ENCODE measurements around the gene GSG1L.
"Not testable (repeated sequence)": the region's sequence is repeated elsewhere in the genome, so short reads cannot be mapped to it uniquely, and the experiment has no call there.

GSG1L gene

DNA sequence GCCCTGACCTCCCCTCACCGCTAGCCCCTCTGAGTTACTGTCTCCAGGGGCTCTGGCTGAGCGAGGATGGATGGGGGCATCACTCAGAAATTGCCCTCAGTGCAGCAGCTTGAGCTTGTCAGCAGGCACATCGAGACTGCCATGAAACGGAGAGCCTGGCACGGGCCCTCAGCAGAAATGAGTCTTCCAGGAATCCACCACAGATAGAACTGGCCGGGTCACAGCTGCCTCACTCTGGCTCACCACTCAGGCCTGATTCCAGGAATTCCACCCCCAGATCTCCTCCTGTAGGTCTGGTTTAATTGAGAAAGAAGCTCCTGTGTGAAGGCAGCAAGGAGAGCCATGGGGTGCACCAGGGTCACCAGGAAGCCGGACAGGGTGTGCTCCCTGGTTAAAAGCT, 85.5 kb downstream of the GSG1L start:
- no peak for DNase-seq

DNA sequence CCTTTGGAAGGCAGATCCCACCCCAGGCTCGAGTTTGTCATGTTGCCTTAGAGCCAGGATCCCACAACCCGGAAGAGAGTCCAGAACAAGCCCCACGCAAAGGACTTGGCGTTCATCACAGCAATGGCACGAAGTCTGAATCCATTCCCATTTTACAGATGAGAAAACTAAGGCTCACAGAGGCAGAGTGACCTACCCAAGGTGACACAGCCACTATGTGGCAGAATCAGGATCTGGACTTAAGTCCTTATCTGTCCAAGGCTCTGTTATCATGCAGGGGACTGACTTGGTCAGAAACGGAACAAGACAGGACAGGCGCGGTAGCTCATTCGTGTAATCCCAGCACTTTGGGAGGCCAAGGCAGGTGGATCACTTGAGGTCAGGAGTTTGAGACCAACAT, 86.5 kb downstream of the GSG1L start:
- DNase-seq: no peak

DNA sequence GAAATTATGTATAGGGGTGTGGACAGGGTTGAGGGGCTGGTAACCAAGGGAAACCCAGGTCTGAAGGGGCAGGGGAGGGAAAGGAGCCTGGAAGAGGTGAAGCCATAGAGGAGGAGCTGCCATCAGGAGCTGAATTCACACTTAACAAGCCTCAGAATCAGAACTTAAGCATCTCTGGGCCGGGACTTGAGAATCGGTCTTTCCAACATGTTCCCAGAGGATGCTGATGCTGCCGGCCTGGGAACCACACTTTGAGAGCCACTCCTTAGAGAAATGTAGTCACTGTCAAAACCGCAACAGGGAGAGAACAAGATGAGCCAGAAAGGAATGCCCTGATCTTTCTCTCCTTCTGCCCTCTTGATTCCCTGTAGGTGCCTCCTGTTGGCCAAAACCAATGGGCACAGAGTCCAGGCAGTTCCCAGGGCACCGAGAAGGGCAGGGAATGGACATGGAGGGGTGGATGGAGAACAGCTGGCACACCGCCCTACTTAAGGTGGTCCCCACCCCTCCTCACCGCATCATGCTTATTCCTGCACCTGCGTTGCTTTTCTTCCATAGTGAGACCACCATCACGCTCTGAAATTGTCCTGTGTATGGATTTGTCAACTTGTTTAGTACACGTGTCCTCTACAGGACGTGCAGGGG, 88.5 kb downstream of the GSG1L start:
- no peak for DNase-seq

DNA sequence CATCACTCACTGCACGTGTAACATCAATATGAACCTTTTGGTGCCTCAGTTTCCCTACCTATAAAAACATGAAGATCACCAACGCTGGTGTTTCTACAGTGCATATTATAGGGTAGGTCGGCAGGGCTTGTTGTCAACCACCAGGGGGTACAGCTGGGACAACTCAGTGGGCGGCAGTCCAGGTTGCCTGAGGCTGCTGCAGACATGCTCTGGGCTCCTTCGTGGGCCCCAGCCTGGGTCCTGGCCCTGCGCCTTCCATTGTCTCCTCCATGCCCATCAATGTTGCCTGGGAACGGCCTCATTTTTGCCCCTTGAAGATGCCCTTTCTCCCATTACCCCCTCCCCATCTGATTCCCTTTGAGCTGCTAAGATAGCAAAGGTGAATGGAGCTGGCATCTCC, 89.8 kb downstream of the GSG1L start:
- no peak for DNase-seq

DNA sequence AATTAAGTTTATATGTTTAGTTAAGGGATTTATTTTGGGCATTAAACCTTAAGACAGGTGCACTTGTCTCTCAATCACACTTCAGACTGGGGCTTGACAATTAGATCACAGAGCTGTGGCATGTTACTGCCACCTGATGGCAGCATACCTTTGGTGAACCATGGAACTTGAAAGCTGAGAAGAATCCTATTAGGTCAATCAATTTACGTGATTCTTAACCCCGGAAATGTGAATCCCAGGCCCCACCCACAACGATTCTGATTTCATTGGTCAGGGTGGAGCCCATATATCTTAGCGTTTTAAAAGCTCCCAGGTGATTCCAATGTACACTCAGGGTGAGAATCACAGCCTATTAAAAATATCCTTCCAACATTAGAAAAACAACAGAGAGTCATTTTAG, 91.0 kb downstream of the GSG1L start:
- peak; percentile 41 for DNase-seq

DNA sequence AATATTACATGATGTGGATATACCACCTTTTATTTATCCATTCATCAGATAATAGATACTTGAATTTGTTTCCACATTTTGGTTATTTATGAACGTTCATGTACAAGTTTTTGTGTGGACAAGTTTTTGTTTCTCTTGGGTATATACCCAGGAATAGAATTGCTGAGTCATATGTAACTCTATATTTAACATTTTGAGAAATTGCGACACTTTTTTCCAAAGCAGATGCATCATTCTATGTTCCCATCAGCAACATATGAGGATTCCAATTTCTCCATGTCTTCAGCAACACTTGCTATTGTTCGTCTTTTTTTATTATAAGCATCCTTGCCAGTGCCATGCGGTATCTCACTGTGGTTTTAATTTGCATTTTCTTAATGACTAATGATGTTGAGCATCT, 93.9 kb downstream of the GSG1L start:
- DNase-seq: no peak

DNA sequence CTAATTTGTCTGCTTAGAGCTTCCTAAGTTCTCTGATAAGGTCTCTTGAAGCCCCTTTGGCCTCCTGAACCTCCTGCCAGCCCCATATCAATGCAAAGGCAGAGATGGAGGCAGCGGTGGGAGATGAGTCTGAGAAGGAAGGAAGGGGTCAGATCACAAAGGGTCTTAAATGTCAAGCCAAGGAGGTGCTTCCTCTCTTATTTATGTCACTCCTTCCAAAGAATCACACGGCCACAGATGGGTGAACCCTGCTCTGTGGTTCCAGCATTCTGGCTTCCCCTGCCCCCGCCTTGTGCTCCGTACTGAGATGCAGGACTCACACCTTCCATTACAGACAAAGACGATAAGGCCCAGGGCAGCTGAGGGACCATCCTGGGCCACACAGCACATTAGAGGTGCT, 96.3 kb downstream of the GSG1L start:
- no peak for DNase-seq

DNA sequence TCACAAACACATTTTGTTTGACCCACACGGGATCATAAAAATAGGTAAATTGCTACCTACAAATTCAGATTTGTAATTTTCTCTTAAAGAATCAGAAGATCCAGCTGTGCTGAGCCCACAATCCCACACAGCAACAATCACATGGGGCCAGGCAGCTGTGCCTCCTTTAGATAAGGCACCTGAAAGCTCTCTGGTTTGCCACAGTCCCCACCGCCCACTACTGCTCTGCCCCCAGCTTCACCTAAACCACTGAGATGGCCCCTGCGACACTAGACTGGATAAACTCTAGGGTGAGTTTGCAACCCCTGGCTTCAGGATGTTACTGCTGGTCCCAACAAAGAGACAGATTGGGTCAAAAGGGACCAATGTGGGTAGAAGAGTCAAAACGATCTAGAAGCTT, 96.8 kb downstream of the GSG1L start:
- no peak for DNase-seq

DNA sequence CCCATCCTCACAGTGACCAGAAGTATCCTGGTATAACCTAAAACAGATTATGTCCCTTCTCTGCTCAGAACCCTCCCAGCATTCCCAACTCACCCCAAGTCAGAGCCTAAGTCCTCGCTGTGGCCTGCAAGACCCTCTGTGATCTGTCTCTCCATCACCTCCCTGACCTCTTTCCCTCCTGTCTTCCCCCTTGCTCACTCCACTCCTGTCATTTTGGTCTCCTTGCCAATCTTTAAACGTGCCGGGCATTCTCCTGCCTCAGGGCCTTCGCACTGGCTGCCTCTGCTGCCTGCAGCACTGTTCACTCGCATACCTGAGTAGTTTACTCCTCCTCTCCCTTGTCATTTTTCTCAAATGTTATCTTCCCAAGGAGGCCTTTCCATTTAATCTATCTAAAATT, 97.7 kb downstream of the GSG1L start:
- no peak for DNase-seq

DNA sequence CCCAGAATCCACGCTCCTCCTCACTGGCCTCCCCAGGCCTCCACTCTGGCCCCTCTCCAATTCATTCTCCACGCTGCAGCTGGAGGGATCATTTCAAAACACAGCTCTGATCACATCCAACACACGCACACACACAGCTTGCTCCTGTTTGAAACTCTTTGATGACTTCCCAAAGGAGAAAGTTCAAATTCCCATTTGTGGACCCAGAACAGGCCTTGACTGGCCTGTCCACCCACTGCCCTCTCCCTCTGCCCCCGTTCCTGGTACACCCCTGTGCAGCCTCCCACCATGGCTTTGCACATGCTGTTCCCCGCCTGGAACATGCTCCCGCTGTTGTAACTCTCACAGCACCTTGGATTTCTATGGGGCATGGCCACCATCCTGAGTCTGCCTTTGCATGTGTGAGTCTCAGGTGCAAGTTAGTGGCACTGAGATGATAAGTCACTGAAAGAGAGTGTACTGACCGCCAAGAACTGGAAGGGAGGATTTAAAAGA, 100.0 kb downstream of the GSG1L start:
- no peak for DNase-seq

DNA sequence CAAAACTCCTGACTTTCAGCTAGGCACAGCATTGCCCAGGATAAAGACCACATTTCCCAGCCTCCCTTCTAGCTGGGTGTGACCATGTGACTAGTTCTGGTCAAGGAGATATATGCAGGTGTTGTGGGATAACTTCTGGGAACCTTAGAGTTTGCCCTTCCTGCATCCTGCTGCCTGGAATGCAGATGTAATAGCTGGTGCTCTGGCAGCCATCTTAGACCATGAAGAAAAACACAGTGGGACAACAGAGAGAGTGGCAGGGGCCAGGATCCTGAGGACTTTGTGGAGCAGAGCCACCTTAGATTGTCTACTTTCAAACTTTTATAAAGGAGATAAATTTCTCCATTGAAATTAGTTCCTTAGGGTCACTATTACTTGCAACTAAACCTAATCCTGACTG, 101.3 kb downstream of the GSG1L start:
- DNase-seq: no peak

DNA sequence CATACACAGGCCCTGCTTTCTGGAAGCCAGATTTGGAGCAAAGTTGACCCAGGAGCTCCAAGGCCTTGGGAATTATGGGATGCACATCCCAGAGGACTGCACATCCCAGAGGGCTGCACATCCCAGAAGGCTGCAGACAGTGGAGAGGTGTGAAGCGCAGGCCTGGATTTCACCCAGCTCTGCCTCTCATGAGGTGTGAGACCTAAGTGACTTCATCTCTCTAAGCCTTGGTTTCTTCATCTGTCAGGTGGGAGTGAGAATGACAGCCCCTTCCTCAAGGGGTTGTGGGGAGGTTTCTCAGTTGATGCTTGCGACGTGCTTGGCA, 102.3 kb downstream of the GSG1L start:
- DNase-seq: no peak

DNA sequence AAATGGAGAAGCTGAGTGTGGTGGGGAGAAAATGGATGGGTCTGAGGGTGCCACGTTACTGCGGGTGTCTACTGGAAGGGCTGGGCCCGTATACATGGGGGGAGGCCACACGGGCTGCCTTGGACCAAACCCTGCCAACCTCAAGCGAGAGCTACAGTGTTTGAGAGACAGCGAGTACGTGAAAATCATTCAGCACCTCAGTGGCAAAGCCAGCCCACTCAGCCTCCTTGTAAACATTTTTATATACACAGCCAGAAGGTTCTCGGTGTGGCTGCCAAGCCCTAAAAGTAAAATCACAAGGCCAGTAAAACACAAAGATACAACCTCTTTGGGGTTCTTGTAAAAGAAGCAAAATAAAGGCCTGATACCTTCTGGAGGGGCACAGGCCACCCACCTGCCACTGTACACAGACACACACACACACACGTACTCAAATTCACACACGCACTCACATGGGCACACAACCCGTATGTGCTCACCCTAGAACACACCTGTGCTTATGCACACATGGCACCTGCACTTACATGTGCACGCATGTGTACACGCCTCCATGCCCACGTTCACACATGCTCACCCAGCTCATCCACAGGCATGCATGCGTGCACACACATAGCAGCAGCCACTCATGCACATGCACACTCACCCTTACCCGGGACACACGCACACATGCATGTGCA, 102.8 kb downstream of the GSG1L start:
- DNase-seq: no peak

DNA sequence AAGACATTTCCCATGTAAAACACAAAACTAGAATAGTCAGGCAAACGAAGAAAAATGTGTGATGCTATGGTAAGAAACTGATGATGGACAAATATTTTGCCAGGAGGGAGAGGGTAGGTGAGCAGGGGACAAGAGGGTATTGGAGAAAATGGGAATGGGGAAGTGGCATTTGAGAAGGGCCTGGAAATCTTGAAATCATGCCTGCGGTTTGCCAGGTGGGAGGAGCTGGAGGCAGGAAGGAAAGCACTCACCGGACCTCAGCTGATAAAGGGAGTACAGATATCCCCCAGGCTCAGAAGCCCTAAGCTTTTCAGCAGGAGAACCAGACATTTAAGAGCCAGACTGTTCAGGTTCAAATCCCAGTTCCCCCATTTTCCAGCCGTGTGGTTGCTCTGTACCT, 103.6 kb downstream of the GSG1L start:
- no peak for DNase-seq

DNA sequence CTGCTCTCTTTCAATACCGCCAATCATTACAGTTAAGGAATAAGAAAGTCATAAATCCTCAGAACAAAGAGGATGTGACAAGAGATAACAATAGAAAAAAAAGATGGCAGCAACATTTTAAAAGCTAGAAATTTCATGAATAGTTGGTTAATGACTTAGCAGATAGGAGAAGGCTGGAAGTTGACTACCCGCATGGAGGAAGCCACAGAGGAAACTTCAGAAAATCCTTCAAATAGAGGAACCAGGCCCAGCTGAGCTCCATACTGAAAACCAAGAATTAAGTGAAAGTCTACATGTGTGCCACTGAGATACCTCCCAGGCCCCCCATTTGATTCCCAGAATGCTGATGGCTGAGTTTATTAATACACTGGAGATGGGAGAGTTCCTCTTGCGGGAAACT, 109.3 kb downstream of the GSG1L start:
- DNase-seq: no peak

DNA sequence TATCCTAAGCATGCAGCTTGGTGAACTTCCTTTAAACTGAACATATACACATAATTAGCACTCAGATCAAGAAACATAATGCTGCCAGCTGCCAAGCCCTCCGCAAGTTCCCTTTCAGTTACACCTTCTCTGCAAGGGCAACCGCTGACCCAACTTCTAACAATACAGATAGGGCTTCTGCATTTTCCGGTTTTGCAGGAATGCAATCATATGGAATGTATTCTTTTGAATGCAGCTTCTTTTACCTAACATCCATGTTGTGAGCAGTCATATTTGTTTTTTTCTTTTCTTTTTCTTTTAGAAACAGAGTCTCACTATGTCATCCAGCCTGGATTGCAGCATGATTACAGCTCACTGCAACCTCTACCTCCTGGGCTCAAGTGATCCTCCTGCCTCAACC, 110.7 kb downstream of the GSG1L start:
- DNase-seq: no peak

DNA sequence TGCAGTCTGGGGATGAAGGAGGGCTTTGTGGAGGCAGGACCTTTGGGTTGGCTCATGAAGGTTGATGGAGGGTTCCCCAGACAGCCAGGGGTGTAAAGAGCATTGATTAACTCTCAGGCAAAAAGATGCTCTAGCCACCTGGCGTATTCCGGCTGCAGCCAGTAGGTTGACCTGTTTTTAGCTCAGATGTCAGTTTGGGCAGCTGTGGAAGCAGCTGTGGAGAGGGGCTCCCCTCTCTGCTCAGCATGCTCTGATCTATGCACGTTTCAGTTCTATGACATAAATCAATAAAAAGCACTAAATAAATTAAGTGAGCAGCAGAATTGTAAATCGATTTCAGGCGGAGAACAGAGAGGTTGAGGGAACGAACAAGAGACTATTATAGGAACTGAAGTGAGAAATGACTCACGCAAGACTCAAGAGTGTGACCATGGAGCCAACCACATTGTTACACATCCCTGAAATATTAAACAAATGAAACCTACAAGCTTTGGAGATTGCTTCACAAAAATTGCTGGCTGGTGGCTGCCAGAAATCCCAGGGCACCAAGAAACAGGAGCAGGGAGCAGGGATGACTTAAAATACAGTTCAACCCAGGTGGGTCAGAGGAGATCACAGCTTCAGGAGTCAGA, 111.9 kb downstream of the GSG1L start:
- no peak for DNase-seq

DNA sequence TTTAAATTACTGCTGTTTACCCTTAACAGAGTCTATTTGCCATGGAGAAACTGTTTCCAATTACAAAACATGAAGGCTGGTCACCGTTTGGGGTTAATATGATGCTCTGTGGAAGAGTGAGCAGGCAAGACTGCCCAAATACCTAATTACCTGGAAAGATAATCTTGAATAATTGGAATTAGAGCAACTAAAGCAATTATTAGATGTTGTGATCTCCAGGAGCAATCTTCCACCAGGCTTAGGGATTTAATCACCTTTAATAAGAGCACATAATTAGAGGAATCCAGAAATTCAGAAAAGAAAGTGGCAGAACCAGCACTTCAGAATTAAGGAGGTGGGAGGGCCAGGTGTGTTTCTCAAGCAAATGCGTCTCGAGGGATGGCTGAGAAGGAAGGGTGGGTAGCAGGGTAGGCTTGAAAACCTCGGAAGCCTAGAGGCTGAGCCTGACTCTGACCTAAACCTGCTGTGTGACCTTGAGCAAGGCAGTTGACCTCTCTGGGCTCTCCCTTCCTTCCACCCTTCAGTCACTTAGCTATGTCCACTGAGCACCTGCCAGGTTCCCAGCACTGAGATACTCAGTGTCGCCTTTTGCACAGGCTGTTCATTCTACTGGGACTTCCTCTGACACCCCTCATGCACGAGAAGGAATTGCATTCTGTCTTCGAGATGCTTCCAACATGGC, 113.2 kb downstream of the GSG1L start:
- no peak for DNase-seq

DNA sequence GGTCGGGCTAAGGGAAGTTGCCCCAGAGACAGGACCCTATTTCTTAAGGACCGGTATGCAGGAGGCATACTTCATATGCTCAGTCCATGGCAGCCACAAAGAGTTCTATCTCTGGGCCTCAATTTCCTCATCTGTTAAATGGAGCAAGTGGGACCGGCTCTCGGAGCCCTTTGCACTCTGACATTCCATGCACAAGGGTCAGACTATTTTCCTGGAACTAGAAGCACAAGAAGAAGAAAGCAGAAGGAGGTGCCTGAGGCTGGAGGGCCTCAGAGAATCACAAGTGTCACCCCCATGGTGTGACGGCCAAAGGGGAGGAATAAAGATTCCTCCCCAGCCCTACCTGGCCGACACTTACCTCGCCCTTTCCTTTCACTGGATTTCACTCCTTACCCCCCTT, 115.8 kb downstream of the GSG1L start:
- no peak for DNase-seq

DNA sequence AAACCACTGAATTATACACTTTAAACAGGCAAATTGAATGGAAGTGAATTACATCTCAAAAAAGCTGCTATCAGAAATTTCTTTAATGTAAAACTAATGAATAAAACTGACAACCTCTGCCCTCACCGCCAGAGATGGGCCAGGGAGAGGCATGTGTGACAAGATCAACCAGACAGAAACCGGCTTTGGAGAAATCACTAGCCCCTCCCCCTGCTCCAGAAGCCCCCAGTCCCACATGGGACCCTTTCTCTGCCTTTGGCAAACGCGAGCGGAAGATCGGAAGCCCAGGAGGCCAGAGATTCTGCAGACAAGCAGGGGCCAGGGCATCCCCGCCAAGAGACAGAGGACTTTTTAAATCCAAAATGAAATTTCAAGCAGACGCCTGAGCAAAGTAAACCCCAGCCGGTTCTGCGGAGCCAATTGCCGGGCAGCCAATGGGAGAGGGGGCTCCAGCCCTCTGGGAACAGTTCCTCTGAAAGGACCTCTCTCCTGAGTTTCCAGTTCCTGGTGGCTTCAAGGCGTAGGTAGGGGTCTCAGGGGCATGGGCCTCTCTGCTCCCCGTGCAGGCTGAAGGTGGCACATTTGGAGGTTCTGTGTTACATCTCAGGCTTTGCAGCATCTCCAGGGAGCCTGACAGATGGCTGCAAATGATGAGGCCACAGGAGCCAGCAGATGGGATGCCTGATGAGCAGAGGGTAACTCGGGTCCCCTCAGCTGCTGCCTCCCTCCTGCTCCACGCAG, 118.1 kb downstream of the GSG1L start:
- DNase-seq: no peak

DNA sequence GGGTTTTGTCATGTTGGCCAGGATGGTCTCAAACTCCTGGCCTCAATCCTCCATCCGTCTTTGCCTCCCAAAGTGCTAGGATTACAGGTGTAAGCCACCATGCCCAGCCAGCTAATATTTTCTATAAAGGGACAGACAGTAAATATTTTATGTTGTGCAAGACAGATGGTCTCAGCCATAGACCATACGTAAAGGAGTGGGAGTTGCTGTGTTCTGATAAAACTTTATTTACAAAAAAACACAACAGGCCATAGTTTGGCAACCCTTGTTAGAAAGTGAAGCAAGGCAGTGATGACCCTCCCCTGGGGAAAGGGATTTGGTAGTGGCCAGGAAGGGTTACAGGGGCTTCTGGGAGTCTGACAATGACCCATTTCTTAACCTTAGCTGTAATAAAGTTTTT, 119.7 kb downstream of the GSG1L start:
- no peak for DNase-seq

DNA sequence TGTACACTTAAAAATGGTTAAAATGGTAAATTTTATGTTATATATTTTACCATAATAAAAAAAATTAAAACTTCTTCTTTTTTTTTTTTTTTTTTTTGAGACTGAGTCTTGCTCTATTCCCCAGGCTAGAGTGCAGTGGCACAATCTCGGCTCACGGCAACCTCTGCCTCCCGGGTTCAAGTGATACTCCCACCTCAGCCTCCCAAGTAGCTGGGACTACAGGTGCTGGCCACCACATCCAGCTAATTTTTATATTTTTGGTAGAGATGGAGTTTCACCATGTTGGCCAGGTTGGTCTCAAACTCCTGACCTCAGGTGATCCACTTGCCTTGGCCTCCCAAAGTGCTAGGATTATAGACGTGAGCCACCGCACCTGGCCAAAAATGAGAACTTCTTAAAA, 121.4 kb downstream of the GSG1L start:
- DNase-seq: not testable (repeated sequence)

DNA sequence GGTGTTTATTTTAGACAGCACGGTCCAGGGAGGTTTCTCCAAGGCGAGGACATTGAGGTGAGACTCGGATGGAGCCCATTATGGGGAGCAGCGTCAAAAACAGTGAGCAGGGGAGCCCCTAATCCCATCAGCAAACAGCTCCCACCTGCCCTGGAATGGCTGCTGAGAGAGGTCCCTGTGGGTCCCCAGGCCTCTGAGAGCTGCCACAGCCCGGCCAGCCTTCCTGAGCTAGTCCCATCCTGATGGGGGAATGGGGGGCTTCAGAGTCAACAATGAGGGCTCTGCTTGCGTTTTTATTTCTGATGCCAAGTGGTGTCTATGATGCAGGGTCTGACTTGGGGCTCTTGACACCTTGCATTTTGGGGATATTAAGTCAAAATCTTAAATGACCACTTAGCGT, 128.4 kb downstream of the GSG1L start:
- no peak for DNase-seq

Measured in activated naive CD4-positive, alpha-beta T cell treated with Interleukin-2 at 50 U/mL for 16 hours (primary cell).